ENCODE measurements around the gene TET1. TPM values are rescaled to one million over a fixed set of nuclear protein-coding genes. Genes with fewer than 3 reads are reported as not detected.

The TET1 gene
- total and polyA plus RNA-seq, 9 of the 15 experiments (the other 6 are each of a cell fraction or from before 2014, with no cell fraction given): 2.6 to 21.3 (median 11.6) TPM

GRCh38 chr10:68553599-68553998 lies 6.5 kb upstream of the TET1 start:
- no peak overlapping the region for H3K27ac ChIP-seq (ENCODE audit: extremely low read depth, low read depth, low read length)
- ChIA-PET POLR2A (interaction anchor here (0.8 to 1.7 kb wide), 5 partner anchors 11 to 221 kb away, joined by 3 to 5 read pairs (median 5); partner anchors contain the start of genes HNRNPH3 and PBLD), CTCF (ENCODE audit: low intra/inter-chr PET ratio) (no interaction called here)
- H3K79me2 ChIP-seq (ENCODE audit: control insufficient read depth, insufficient read depth, low read length): no peaks in the 10 kb centered on the region
- WGBS (ENCODE audit: insufficient coverage, low coverage, missing lambda C conversion rate): 48% methylated on average over 3 of the region's 3 CpGs
- no peaks in the 10 kb centered on the region for H3K27me3 ChIP-seq (ENCODE audit: control insufficient read depth in 2 of 2, insufficient read depth in 2 of 2, low read length in 2 of 2)
- FAIRE-seq (no peak), DNase-seq (ENCODE audit: extremely low read depth in 1 of 4, low spot score in 3 of 4) (no peak), ATAC-seq (no peak)
- H3K36me3 ChIP-seq (ENCODE audit: control insufficient read depth, insufficient read depth, low read length): no peaks in the 10 kb centered on the region
- H3K4me2 ChIP-seq (ENCODE audit: insufficient read depth, low read length): no peak overlapping the region; the same call in 1 of the 2 replicates
- H3K4me1 ChIP-seq (replicated peaks in 1 of 2; ENCODE audit: control insufficient read depth in 2 of 2, insufficient read depth in 2 of 2, low read length in 2 of 2): peaks cover 21 to 26% of the 10 kb centered on the region in 2 experiments
- in situ Hi-C loops (cut with MboI): no loop called here
- intact Hi-C loops (cut with micrococcal nuclease): loop anchor here (10.0 kb wide), 1 partner anchor 351 kb away; the partner anchor contains the start of gene DDX50
- H3K4me3 ChIP-seq: no peak overlapping the region
- no peaks in the 10 kb centered on the region for H3K9me1 ChIP-seq (ENCODE audit: control insufficient read depth, insufficient read depth, low read length)
- H4K20me1 ChIP-seq (replicated peaks; ENCODE audit: control insufficient read depth, insufficient read depth, low read length): no peaks in the 10 kb centered on the region
- H3K9me3 ChIP-seq (replicated peaks; ENCODE audit: control insufficient read depth, insufficient read depth, low read depth, low read length): no peaks in the 10 kb centered on the region
- no peak overlapping the region for H3K9ac ChIP-seq (ENCODE audit: insufficient read depth in 1 of 2, low read depth in 2 of 2, low read length in 2 of 2)
- peak overlapping the region; percentile 2; the same call in 1 of the 2 replicates for H2AFZ ChIP-seq (ENCODE audit: low read depth, low read length)
- BruUV-seq (replicated peaks): no TSS peak
- TF ChIP-seq SMARCB1 (IDR thresholded peaks at IDR 0.05; ENCODE audit: insufficient read length, low read depth): no peak
- no peak for TF ChIP-seq CBX8 (IDR thresholded peaks at IDR 0.05; ENCODE audit: borderline replicate concordance, extremely low read depth, low read depth, low read length, poor library complexity, severe bottlenecking)
- no peak for TF ChIP-seq NR2C1 (IDR thresholded peaks at IDR 0.05)
- TF ChIP-seq NR2C1 (tag; IDR thresholded peaks at IDR 0.05): 0 out of 2 replicates have a peak, but pooled peaks have one; percentile 8
- no peak for TF ChIP-seq POU5F1 (IDR thresholded peaks at IDR 0.05; ENCODE audit: borderline replicate concordance, low read depth, low read length, partially characterized antibody)
- no peak for TF ChIP-seq CBX2 (IDR thresholded peaks at IDR 0.05; ENCODE audit: insufficient read depth, low read length, poor library complexity, severe bottlenecking)
- no peak for TF ChIP-seq RFX5 (IDR thresholded peaks at IDR 0.05; ENCODE audit: low read depth, low read length)
- TF ChIP-seq EP300 (IDR thresholded peaks at IDR 0.05; ENCODE audit: low read length): no peak
- TF ChIP-seq ZNF561 (CRISPR knock-in tag; conservative IDR thresholded peaks at IDR 0.05): no peak
- 0 out of 2 replicates have a peak, but pooled peaks have one; percentile 53 for TF ChIP-seq CREB3 (tag; conservative IDR thresholded peaks at IDR 0.05; ENCODE audit: low read depth)
- TF ChIP-seq BRF2 (IDR thresholded peaks at IDR 0.05; ENCODE audit: borderline replicate concordance, insufficient read depth, insufficient read length): no peak
- no peak for TF ChIP-seq E4F1 (CRISPR knock-in tag; IDR thresholded peaks at IDR 0.05; ENCODE audit: borderline replicate concordance)
- no peak for TF ChIP-seq SREBF1 (IDR thresholded peaks at IDR 0.05; ENCODE audit: borderline replicate concordance, low read depth, low read length)
- no peak for TF ChIP-seq HMBOX1 (IDR thresholded peaks at IDR 0.05)

Measured in K562 (cell line).